ENCODE results near the gene SDHAF1. TPM values are rescaled to one million over a fixed set of nuclear protein-coding genes. Genes with fewer than 3 reads are reported as not detected.
"Not testable (repeated sequence)": the region's sequence is repeated elsewhere in the genome, so short reads cannot be mapped to it uniquely, and the experiment has no call there.

Gene SDHAF1
- total RNA-seq, 1 donor from 2014 or later: 21.2 TPM

DNA sequence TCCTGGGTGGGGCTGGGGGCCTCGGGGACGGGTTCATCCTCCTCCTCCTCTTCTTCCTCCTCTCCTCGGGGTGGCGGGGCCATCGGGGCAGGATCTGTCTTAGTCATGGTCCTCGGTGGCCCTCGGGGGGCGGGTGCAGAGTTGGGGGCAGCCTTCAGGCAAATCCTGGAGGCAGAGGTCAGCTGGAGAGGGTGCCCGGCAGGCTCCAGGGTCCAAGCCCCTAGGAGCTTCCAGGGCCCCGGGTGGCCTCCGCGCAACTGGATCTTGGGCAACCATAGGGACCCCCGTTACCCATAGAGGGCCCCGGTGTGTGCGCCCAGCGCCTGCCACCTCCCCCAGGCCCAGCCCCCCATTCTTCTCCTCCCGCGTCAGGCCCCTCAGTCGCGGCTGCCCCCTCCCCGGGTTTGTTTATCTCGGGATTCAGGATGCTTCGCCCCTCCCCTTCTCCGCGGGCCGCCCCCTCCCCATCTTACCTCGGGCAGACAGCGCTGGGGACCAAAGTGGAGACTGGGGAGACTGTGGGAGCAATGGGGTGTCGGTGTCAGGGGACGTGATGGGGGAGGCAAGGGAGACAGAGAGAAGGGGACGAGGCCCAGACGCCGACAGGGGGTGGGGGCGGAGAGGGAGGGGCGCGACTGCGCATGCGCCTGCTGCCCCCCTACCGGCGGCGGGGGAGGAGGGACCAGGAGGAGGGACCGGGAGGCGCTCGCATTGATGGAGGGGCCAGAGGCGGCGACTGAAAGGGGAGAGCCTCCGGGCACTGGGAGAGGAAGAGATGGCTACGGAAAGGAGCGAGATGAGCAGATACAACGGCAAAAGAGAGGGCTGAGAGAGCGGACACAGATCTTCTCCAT lies 37.5 kb downstream of the SDHAF1 start, which contains the start of gene CLIP3:
Gene CLIP3, minus strand, starts transcription at position 623 of the 854 bp plus-strand sequence. Its CDS starts 516 bp downstream, at position 107.
- intact Hi-C loops (cut with micrococcal nuclease): loop anchor here (2.0 kb wide), 1 partner anchor 18 kb away; the partner anchor contains the start of gene ALKBH6
- Mint-ChIP-seq H3K36me3 (ENCODE audit: low read depth) (peaks cover 26% of the 10 kb centered on the region), H3K9me3 (no peaks in the 10 kb centered on the region), H3K27me3 (ENCODE audit: insufficient read depth) (no peaks in the 10 kb centered on the region), H3K4me1 (ENCODE audit: low read depth) (peaks cover 35% of the 10 kb centered on the region), H3K4me3 (peak within 1 kb of the TSS; percentile 73), H3K27ac (peak within 1 kb of the TSS; percentile 19)
- DNase-seq (ENCODE audit: low spot score): peak; percentile 33

DNA sequence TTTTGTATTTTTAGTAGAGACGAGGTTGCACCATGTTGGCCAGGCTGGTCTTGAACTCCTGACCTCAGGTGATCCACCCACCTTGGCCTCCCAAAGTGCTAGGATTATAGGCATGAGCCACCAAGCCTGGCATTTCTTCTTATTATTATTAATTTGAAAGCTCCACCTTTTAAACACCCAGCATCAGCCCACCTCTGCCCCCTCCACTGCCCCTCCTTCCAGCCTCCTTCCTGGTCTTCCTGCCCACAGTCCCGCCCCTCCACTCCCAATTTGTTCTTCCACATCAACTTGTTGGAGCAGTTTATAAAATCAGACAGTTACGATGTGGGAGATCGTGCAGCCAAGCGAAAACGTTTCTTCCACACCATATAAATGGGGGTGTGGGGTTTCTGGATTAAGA lies 45.5 kb downstream of the SDHAF1 start:
- Mint-ChIP-seq H3K4me1 (ENCODE audit: low read depth) (peaks cover 15% of the 10 kb centered on the region), H3K9me3 (no peaks in the 10 kb centered on the region), H3K36me3 (ENCODE audit: low read depth) (peaks cover 5% of the 10 kb centered on the region), H3K4me3 (no peak overlapping the region), H3K27me3 (ENCODE audit: insufficient read depth) (no peaks in the 10 kb centered on the region), H3K27ac (no peak overlapping the region)
- intact Hi-C loops (cut with micrococcal nuclease): no loop called here
- no peak for DNase-seq (ENCODE audit: low spot score)

- H3K36me3 Mint-ChIP-seq (ENCODE audit: low read depth); H3K4me1 Mint-ChIP-seq (ENCODE audit: low read depth); intact Hi-C loops (cut with micrococcal nuclease); H3K27ac Mint-ChIP-seq; H3K9me3 Mint-ChIP-seq; DNase-seq (ENCODE audit: low spot score); H3K27me3 Mint-ChIP-seq (ENCODE audit: insufficient read depth); H3K4me3 Mint-ChIP-seq: not testable (repeated sequence)
Measured at GRCh38 chr19:36041092-36041491, 46.1 kb downstream of the SDHAF1 start.

DNA sequence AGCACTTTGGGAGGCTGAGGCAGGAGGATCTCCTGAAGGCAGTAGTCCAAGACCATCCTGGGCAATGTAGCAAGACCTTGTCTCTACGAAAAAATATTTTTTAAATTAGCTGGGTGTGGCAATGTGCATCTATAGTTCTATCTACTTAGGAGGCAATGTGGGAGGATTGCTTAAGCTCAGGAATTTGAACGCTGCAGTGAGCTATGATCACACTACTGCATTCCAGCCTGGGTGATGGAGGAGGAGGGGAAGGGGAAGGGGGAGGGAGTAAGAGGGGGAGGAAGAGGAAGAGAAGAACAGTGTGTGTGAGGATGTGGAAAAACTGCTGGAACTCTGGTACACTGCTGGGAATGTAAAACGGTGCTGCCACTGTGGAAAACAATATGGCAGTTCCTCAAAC lies 46.8 kb downstream of the SDHAF1 start:
- no peaks in the 10 kb centered on the region for H3K27me3 Mint-ChIP-seq (ENCODE audit: insufficient read depth)
- intact Hi-C loops (cut with micrococcal nuclease): no loop called here
- peaks cover 4% of the 10 kb centered on the region for H3K36me3 Mint-ChIP-seq (ENCODE audit: low read depth)
- no peak overlapping the region for H3K27ac Mint-ChIP-seq
- no peaks in the 10 kb centered on the region for H3K9me3 Mint-ChIP-seq
- H3K4me1 Mint-ChIP-seq (ENCODE audit: low read depth): peaks cover 7% of the 10 kb centered on the region
- no peak for DNase-seq (ENCODE audit: low spot score)
- no peak overlapping the region for H3K4me3 Mint-ChIP-seq

DNA sequence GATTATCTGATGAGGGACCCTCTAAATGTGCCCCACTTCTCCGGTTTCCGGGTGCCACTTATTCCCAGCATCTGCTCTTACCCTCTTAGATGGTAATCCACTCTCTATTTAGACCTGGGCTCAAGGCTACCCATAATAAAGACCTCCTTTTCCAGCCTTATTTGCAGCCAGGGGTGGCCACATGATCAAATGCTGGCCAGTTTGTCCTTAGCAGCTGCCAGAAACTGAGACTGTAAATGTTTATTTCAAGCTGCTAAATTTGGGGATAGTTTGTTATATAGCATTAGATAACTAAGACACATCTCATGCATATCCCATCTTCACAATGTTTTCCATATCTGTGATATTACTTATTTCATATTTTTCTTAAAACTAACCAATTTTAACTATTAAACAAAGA lies 49.0 kb downstream of the SDHAF1 start:
- intact Hi-C loops (cut with micrococcal nuclease): no loop called here
- Mint-ChIP-seq H3K27ac (no peak overlapping the region), H3K4me1 (ENCODE audit: low read depth) (no peaks in the 10 kb centered on the region), H3K9me3 (no peaks in the 10 kb centered on the region), H3K27me3 (ENCODE audit: insufficient read depth) (no peaks in the 10 kb centered on the region), H3K36me3 (ENCODE audit: low read depth) (peaks cover 4% of the 10 kb centered on the region), H3K4me3 (no peak overlapping the region)
- no peak for DNase-seq (ENCODE audit: low spot score)

Other genes starting within 250 kb of the SDHAF1 start
- 28.1 and 29.7 TPM in 2 replicates for gene U2AF1L4, start 249.8 kb upstream of the SDHAF1 start, total RNA-seq
- gene PSENEN, start 249.5 kb upstream of the SDHAF1 start, total RNA-seq: 50.6 and 54.6 TPM in 2 replicates
- 9.3 and 9.8 TPM in 2 replicates for gene LIN37, start 246.6 kb upstream of the SDHAF1 start, total RNA-seq
- gene HSPB6, start 238.2 kb upstream of the SDHAF1 start, total RNA-seq: 0.78 TPM in 1 of 2 replicates, not detected in the other
- gene PROSER3, start 237.0 kb upstream of the SDHAF1 start, total RNA-seq: 39.5 and 45.1 TPM in 2 replicates
- 24.5 and 25.8 TPM in 2 replicates for gene ARHGAP33, start 219.6 kb upstream of the SDHAF1 start, total RNA-seq
- gene PRODH2, start 182.3 kb upstream of the SDHAF1 start, total RNA-seq: not detected in 2 replicates
- gene NPHS1, start 142.7 kb upstream of the SDHAF1 start, total RNA-seq: 0.05 TPM in 1 of 2 replicates, not detected in the other
- gene KIRREL2, start 138.3 kb upstream of the SDHAF1 start, total RNA-seq: 1.7 TPM in 2 replicates
- 2.3 and 2.4 TPM in 2 replicates for gene APLP1, start 126.6 kb upstream of the SDHAF1 start, total RNA-seq
- gene NFKBID, start 94.6 kb upstream of the SDHAF1 start, total RNA-seq: 163 and 164 TPM in 2 replicates
- gene HCST, start 92.7 kb upstream of the SDHAF1 start, total RNA-seq: 58.5 and 62.2 TPM in 2 replicates
- gene TYROBP, start 86.9 kb upstream of the SDHAF1 start, total RNA-seq: not detected in 2 replicates
- 11.6 and 13.6 TPM in 2 replicates for gene LRFN3, start 58.8 kb upstream of the SDHAF1 start, total RNA-seq
- 1.7 and 1.8 TPM in 2 replicates for gene SYNE4, start 13.6 kb downstream of the SDHAF1 start, total RNA-seq
- 48.3 and 60.6 TPM in 2 replicates for gene ALKBH6, start 19.0 kb downstream of the SDHAF1 start, total RNA-seq
- 2.2 and 4.4 TPM in 2 replicates for gene CLIP3, start 37.7 kb downstream of the SDHAF1 start, total RNA-seq
- gene THAP8, start 59.1 kb downstream of the SDHAF1 start, total RNA-seq: 1.6 TPM in 2 replicates
- gene WDR62, start 59.7 kb downstream of the SDHAF1 start, total RNA-seq: 22.0 and 24.9 TPM in 2 replicates
- gene OVOL3, start 116.0 kb downstream of the SDHAF1 start, total RNA-seq: not detected in 2 replicates
- gene POLR2I, start 119.7 kb downstream of the SDHAF1 start, total RNA-seq: 76.3 and 92.4 TPM in 2 replicates
- 127 and 143 TPM in 2 replicates for gene TBCB, start 120.3 kb downstream of the SDHAF1 start, total RNA-seq
- 326 and 335 TPM in 2 replicates for gene CAPNS1, start 144.9 kb downstream of the SDHAF1 start, total RNA-seq
- not detected in 2 replicates for gene COX7A1, start 157.3 kb downstream of the SDHAF1 start, total RNA-seq
- gene ZNF565, start 219.5 kb downstream of the SDHAF1 start, total RNA-seq: 2.1 and 2.4 TPM in 2 replicates
- 82.5 and 94.0 TPM in 2 replicates for gene ZNF146, start 219.9 kb downstream of the SDHAF1 start, total RNA-seq